Astrocyte (in vitro differentiated cells and primary cell): Measurements from ENCODE around the gene PTPMT1. TPM values are rescaled to one million over a fixed set of nuclear protein-coding genes. Genes with fewer than 3 reads are reported as not detected.

Experiments used
- DNase-seq: peaks from one replicate; pipeline ENCODE4 v3.0.0-alpha.2; 2010; ENCODE audit warnings: low read depth
- FAIRE-seq: peaks from 2 replicates; lab custom pipeline; 2011; peaks lifted over from hg19 to GRCh38; lab: Jason Lieb, UNC
- H2AFZ ChIP-seq: 2 replicates; pipeline ENCODE4 v1.6.0; 2012; ENCODE audit warnings: low read depth, low read length, inconsistent platforms
- H3K27ac ChIP-seq: 2 replicates; pipeline ENCODE4 v1.5.1; 2011; ENCODE audit warnings: low read depth, low read length, inconsistent platforms
- H3K27me3 ChIP-seq: 2 replicates; pipeline ENCODE4 v1.6.0; 2011; ENCODE audit warnings: low read length, inconsistent platforms; ENCODE audit not compliant: insufficient read depth
- H3K36me3 ChIP-seq: 2 replicates; pipeline ENCODE4 v1.5.1; 2011; ENCODE audit warnings: low read length, inconsistent platforms; ENCODE audit not compliant: insufficient read depth
- H3K4me1 ChIP-seq: 2 replicates; pipeline ENCODE4 v1.5.1; 2011; ENCODE audit warnings: low read length, inconsistent platforms; ENCODE audit not compliant: insufficient read depth
- H3K4me2 ChIP-seq: 2 replicates; pipeline ENCODE4 v1.6.0; 2012; ENCODE audit warnings: low read length, inconsistent platforms
- H3K4me3 ChIP-seq: 2 replicates; pipeline ENCODE4 v1.5.1; 2011; ENCODE audit warnings: low read depth, mild to moderate bottlenecking, low read length, inconsistent platforms; ENCODE audit not compliant: insufficient read depth
- H3K79me2 ChIP-seq: 2 replicates; pipeline ENCODE4 v1.6.0; 2012; ENCODE audit warnings: mild to moderate bottlenecking, low read length, inconsistent platforms; ENCODE audit not compliant: insufficient read depth
- H3K9ac ChIP-seq: 2 replicates; pipeline ENCODE4 v1.6.0; 2012; ENCODE audit warnings: mild to moderate bottlenecking, low read length, inconsistent platforms
- H3K9me3 ChIP-seq: 2 replicates; pipeline ENCODE4 v1.5.1; 2012; ENCODE audit warnings: low read depth, mild to moderate bottlenecking, low read length, inconsistent platforms; ENCODE audit not compliant: insufficient read depth
- H4K20me1 ChIP-seq: 2 replicates; pipeline ENCODE4 v1.6.0; 2012; ENCODE audit warnings: low read length, inconsistent platforms; ENCODE audit not compliant: insufficient read depth
- H3K27ac Mint-ChIP-seq: one replicate; pipeline ENCODE4 v1.8.0; 2021; ENCODE audit warnings: mild to moderate bottlenecking, mixed read lengths; ENCODE audit not compliant: unreplicated experiment
- H3K27me3 Mint-ChIP-seq: one replicate; pipeline ENCODE4 v1.8.0; 2021; ENCODE audit warnings: low read depth, mixed read lengths; ENCODE audit not compliant: unreplicated experiment
- H3K36me3 Mint-ChIP-seq: one replicate; pipeline ENCODE4 v1.8.0; 2021; ENCODE audit warnings: low read depth, mixed read lengths; ENCODE audit not compliant: unreplicated experiment
- H3K4me1 Mint-ChIP-seq: one replicate; pipeline ENCODE4 v1.8.0; 2021; ENCODE audit warnings: low read depth, mixed read lengths; ENCODE audit not compliant: unreplicated experiment
- H3K4me3 Mint-ChIP-seq: one replicate; pipeline ENCODE4 v1.8.0; 2021; ENCODE audit warnings: mild to moderate bottlenecking, moderate library complexity, mixed read lengths; ENCODE audit not compliant: unreplicated experiment
- H3K9me3 Mint-ChIP-seq: one replicate; pipeline ENCODE4 v1.8.0; 2021; ENCODE audit warnings: mild to moderate bottlenecking, mixed read lengths; ENCODE audit not compliant: unreplicated experiment
- CTCF ChIP-seq: IDR thresholded peaks from 2 replicates; pipeline ENCODE4 v1.5.1; 2011; ENCODE audit warnings: low read depth, mild to moderate bottlenecking, inconsistent platforms, low read length, moderate library complexity; ENCODE audit not compliant: insufficient read depth
- EZH2 ChIP-seq: IDR thresholded peaks from 2 replicates; pipeline ENCODE4 v1.6.1; 2012; ENCODE audit warnings: mild to moderate bottlenecking, low read length, inconsistent platforms; ENCODE audit not compliant: insufficient read depth
- total RNA-seq: library from RNA; stranded (reverse); gene quantifications from 2 replicates; pipeline ENCODE4 v1.2.1, GENCODE V29; 2021

Gene PTPMT1
- total RNA-seq, 1 donor from 2014 or later: 32.4 TPM

DNA sequence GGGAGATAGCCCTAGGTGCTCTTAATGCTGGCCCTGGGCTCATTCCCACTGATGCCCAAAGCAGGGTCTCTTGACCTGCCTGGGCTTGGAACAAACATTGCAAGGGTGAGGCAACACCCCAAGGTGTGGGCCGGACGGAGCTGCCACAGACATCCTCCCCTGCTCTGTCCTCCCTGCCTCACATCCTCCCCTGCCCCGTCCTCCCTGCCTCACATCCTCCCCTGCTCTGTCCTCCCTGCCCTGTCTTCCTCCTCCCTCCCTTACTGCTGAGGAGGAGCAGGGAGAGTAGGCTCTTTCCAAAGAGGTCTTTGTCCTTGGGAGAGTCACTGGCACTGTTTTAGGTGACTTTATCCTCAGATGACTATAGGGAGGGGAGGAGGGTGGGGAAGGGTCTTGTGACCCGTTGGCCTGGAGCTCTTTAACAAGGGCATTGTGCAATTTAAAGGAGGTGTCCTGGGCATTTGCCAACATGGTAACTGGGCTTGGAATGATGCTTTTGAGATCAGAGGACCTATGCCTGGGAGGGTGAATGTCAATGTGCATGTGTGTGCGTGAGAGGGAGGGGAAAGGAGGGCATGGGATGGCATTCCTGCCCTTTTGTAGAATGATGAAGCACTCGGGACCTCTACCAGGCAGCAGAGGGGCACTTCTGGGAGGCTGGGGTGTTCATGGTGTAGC is 21.8 kb downstream of the PTPMT1 start:
- Mint-ChIP-seq H3K36me3 (peaks cover 26% of the 10 kb centered on the region), H3K9me3 (no peaks in the 10 kb centered on the region), H3K4me3 (no peak overlapping the region), H3K4me1 (no peaks in the 10 kb centered on the region), H3K27ac (no peak overlapping the region), H3K27me3 (peaks cover 8% of the 10 kb centered on the region)
- FAIRE-seq (no peak), DNase-seq (no peak)
- Histone ChIP-seq H3K4me1 (no peaks in the 10 kb centered on the region), H3K4me2 (no peak overlapping the region), H3K9ac (no peak overlapping the region), H3K36me3 (peaks cover 12% of the 10 kb centered on the region), H3K9me3 (no peaks in the 10 kb centered on the region), H2AFZ (no peak overlapping the region), H3K27ac (no peak overlapping the region), H4K20me1 (peaks cover 11% of the 10 kb centered on the region), H3K4me3 (no peak overlapping the region), H3K27me3 (peaks cover 5% of the 10 kb centered on the region), H3K79me2 (no peaks in the 10 kb centered on the region)
- TF ChIP-seq EZH2 (no peak), CTCF (no peak)

DNA sequence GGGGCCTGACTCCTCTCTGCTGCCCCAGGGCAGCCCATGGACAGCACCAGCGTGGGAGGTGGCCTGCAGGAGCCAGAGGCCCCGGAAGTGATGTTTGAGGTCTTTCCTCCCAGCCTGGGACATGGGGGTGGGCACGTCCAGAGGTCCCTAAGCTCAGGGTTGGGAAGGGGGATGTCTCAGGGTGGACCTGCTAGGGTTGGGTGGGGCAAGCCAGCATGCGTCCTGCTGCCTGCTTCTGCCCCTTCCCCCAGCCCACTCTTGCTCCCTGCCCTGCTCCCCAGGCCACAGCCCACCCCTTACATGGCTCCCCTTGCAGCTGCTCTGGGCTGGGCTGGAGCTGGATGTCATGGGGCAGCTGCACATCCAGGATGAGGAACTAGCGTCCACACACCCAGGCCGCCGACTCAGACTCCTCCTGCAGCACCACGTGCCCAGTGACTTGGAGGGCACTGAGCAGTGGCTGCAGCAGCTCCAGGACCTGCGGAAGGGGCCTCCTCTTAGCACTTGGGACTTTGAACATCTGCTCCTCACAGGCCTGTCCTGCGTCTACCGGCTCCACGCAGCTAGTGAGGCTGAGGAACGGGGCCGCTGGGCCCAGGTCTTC is 22.4 kb downstream of the PTPMT1 start:
- FAIRE-seq: no peak
- H3K27me3 Mint-ChIP-seq: peaks cover 14% of the 10 kb centered on the region
- Histone ChIP-seq H3K27ac (no peak overlapping the region), H3K4me3 (no peak overlapping the region), H2AFZ (no peak overlapping the region), H3K27me3 (peaks cover 11% of the 10 kb centered on the region), H3K4me2 (no peak overlapping the region), H4K20me1 (peaks cover 11% of the 10 kb centered on the region), H3K4me1 (no peaks in the 10 kb centered on the region), H3K9me3 (no peaks in the 10 kb centered on the region), H3K36me3 (peaks cover 8% of the 10 kb centered on the region), H3K79me2 (no peaks in the 10 kb centered on the region), H3K9ac (no peak overlapping the region)
- no peak for DNase-seq
- TF ChIP-seq EZH2 (no peak), CTCF (no peak)
- no peak overlapping the region for H3K4me3 Mint-ChIP-seq
- no peaks in the 10 kb centered on the region for H3K4me1 Mint-ChIP-seq
- peaks cover 22% of the 10 kb centered on the region for H3K36me3 Mint-ChIP-seq
- no peak overlapping the region for H3K27ac Mint-ChIP-seq
- no peaks in the 10 kb centered on the region for H3K9me3 Mint-ChIP-seq

GRCh38 chr11:47589118-47589517 is 23.7 kb downstream of the PTPMT1 start:
- no peak for DNase-seq
- H3K4me1 ChIP-seq: peaks cover 2% of the 10 kb centered on the region
- peak overlapping the region; percentile 41 for H3K27ac Mint-ChIP-seq

More at GRCh38 chr11:47589118-47589517, 23.7 kb downstream of the PTPMT1 start:
- Histone ChIP-seq H3K79me2 (no peaks in the 10 kb centered on the region), H4K20me1 (no peaks in the 10 kb centered on the region), H3K36me3 (no peaks in the 10 kb centered on the region), H3K9me3 (no peaks in the 10 kb centered on the region), H3K4me2 (peak overlapping the region; percentile 79), H3K27me3 (peaks cover 24% of the 10 kb centered on the region), H3K27ac (no peak overlapping the region), H3K9ac (no peak overlapping the region), H3K4me3 (no peak overlapping the region), H2AFZ (peak overlapping the region; percentile 98)
- Mint-ChIP-seq H3K9me3 (no peaks in the 10 kb centered on the region), H3K4me1 (no peaks in the 10 kb centered on the region), H3K36me3 (peaks cover 15% of the 10 kb centered on the region), H3K27me3 (peaks cover 25% of the 10 kb centered on the region), H3K4me3 (no peak overlapping the region)
- TF ChIP-seq EZH2 (no peak), CTCF (no peak)
- FAIRE-seq: no peak
